GM19324 (cell line): ENCODE results near the gene OR6C1.
"Not testable (repeated sequence)": the region's sequence is repeated elsewhere in the genome, so short reads cannot be mapped to it uniquely, and the experiment has no call there.

Source experiments
- ATAC-seq: cut with Tn5 transposase; IDR thresholded peaks from one replicate; pipeline ENCODE4 v1.9.1; 2021; ENCODE audit warnings: mild to moderate bottlenecking, moderate library complexity; ENCODE audit not compliant: unreplicated experiment, low FRiP score

Gene OR6C1

DNA sequence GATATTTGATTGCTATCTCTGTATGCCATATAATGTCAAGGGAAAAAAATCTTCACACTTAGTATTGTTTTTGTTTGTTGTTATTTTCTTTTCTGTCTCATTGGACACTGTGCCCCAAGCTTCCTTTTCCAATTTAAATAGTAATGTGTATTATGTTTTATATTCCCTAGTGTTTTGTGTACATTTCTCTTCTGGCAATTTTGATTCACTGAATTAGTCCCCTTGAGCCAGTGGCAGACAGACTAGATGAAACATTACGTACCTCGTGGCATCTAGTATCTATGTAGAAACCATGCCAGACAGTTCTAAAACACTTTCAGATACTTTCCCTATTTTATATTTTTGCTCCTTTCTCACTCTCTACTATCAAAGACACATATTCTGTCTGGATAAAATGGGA is at the start of gene OR6C1:
TSS of gene OR6C1 (plus strand) at position 301 of the 400 bp plus-strand sequence. CDS start 6,257 bp downstream, outside the sequence.
- ATAC-seq: no peak

DNA sequence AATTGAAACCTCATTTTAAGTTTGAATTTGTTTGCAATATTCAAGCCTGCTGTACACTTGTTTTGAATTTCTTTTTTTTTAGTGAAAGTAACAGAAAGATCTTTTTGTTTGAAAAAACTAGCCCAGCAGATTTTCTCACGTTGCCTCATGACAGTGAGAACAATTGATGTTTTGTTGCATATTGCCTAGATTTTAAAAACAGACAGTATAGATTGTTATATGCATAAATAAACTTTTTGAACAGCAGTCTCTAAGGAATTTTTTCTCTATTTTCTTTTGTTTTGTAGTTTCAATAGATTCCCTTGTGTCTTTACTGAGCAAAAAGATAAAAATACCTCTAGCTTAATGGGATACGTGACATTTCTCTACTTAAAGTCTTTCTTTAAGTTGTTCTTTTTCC is 33.2 kb upstream of the OR6C1 start:
- no peak for ATAC-seq

DNA sequence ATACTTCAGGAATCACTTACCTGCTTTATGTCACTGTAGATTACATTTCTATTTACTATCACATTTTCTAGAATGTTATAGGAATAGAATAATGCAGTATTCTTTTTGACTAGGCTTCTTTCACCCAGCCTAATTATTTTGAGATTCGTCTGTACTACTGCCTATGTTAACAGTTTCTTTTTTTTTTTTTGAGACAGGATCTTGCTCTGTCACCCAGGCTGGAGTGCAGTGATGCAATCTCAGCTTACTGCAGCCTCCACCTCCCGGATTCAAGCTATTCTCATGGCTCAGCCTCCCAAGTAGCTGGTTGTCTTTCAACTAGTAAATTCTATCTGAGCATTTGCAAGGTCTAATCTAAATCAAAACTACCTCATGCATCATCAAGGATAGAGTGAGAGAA is 24.1 kb upstream of the OR6C1 start:
- ATAC-seq: no peak

DNA sequence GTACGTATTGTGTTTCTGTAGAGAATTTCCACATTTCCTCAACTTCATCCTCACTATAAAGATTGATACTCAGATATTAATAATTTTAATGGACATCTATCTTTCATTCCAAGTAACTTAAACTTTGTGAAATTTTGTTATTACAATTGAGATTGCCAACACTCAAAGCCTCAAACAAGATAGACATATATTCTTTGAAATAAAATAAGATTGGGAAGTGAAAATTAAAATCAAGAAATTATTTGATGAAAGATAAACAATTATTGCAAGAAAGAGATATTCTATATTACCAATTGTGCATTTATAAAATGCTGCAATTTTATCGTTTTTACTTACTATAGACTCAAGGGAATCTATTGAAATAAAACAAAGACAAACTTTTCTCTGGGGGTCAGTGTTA is 17.7 kb upstream of the OR6C1 start, which contains the start of gene OR6C6:
TSS of gene OR6C6 (minus strand) at position 101 of the 400 bp plus-strand sequence. CDS start 1,337 bp downstream, outside the sequence.
- ATAC-seq: no peak

DNA sequence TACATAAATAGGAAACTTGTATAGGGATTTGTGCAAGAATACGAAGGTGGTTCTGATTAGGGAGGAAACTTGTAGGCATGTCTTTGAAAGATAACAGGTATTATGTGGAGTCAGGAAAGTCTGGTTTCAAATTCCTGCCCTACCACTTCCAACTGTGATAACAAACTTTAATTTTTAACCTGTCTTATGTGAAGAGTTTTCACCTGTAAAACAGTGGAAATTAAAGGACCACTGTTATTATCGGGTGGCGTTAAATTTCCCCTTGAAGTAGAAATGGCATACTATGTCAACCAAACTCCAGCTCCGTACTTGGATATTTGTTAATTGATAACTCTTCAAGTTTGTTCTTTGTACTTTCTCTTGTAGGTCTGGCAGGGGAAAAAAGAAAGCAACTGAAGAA is 6.1 kb downstream of the OR6C1 start:
- ATAC-seq: no peak

DNA sequence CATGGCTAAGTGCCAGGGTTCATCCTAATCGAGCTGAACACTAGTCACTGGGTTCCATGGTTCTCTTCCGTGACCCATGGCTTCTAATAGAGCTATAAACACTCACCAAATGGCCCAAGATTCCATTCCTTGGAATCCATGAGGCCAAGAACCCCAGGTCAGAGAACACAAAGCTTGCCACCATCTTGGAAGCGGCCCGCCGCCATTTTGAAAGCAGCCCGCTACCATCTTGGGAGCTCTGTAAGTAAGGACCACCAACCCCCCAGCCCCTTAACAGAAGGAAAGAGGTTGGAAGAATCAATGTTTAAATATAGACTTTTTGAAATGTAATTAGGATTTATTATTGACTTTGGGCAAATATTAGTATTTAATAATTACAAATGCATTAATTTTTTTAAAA is 11.7 kb downstream of the OR6C1 start:
- not testable (repeated sequence) for ATAC-seq

DNA sequence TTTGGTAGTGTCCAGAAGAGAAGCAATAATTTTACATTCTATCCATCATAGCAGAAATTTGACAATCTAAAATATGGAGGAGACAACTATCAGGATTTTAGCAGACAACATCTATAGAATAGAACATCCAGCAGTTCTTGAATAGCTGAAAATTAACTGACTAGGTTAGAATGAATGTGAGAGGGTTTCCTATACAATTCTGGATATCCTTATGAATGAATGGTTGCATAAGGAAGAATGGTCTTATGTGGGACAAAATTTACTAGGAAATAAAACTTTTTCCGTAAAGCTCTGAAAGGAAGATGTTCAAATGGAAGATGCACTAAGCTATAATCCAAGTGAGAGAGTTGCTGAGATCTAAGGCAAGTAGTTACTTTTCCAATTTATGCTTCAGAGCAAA is 16.3 kb downstream of the OR6C1 start, which contains the start of gene OR6C3:
TSS of gene OR6C3 (plus strand) at position 301 of the 400 bp plus-strand sequence. CDS start 955 bp downstream, outside the sequence.
- ATAC-seq: no peak

DNA sequence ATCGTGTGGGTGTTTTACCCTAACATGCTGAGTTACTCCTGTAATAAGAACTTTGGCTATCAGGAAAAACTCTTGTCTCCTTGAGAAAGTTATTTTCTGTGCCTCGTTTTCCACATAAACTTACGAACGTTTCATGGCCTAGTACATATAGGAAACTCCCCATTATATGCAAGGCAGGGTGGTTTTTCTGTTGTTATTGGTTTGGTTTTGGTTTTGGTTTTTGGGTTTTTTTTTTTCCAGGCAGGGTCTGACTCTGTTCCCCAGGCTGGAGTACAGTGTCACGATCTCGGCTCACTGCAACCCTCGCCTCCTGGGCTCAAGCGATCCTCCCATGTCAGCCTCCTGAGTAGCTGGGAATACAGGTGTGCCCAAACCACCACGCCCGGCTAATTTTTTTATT is 21.9 kb downstream of the OR6C1 start:
- no peak for ATAC-seq

DNA sequence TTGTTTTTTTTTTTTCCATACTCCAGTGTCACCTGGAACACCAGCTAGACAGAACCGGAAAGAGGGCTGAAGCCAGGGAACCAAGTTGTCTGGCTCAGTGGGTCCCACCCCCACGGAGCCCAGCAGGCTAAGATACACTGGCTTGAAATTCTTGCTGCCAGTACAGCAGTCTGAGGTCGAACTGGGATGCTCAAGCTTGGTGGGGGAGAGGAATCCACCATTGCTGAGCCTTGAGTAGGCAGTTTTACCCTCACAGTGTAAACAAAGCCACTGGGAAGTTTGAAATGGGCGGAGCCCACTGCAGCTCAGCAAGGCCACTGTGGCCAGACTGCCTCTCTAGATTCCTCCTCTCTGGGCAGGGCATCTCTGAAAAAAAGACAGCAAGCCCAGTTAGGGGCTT is 41.2 kb downstream of the OR6C1 start:
- not testable (repeated sequence) for ATAC-seq

DNA sequence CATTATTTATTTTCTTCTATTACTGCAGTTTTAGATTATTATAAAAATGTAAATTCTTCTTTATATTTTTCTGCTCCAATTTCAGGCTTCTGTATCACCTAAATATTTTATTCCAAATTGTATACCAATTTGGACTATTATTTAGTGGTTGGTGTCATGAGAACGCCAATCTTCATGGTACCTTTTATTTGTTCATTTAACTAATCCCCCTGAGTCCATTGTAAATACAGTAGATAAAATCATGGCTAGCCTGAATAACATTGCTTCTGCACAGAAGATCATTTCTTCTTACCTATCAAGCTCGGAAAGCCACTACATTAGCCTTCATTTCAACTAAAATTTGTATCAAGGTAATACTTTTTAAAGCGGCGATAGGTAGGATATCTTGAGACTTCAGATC is 48.5 kb downstream of the OR6C1 start, which contains the start of gene OR6C75:
TSS of gene OR6C75 (plus strand) at position 301 of the 400 bp plus-strand sequence. CDS start 2,136 bp downstream, outside the sequence.
- no peak for ATAC-seq

DNA sequence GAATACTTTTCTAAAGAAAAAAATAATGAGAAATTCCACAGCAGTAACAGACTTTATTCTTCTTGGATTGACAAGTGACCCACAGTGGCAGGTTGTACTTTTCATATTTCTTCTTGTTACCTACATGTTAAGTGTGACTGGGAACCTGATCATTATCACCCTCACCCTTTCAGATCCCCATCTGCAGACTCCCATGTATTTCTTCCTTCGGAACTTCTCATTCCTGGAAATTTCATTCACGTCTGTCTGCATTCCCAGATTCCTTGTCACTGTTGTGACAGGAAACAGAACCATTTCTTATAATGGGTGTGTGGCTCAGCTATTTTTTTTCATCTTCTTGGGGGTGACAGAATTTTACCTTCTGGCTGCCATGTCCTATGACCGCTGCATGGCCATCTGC is 50.9 kb downstream of the OR6C1 start:
- no peak for ATAC-seq
